H9 (cell line): Measurements from ENCODE around the gene SMARCA1. TPM values are rescaled to one million over a fixed set of nuclear protein-coding genes. Genes with fewer than 3 reads are reported as not detected.

Experiments
- DNase-seq: peaks from one replicate; pipeline ENCODE4 v3.0.0-alpha.2; 2017
- H2AFZ ChIP-seq: one replicate; pipeline ENCODE4 v1.6.1; 2013; ENCODE audit warnings: mild to moderate bottlenecking, low read length, control low read depth, moderate library complexity
- H2AK5ac ChIP-seq: 2 replicates; pipeline ENCODE4 v1.6.1; 2013; ENCODE audit warnings: low read length, control low read depth, mixed read lengths; ENCODE audit not compliant: insufficient read length
- H2BK120ac ChIP-seq: one replicate; pipeline ENCODE4 v1.6.1; 2013; ENCODE audit warnings: low read depth, mild to moderate bottlenecking, low read length, control low read depth, inconsistent platforms; ENCODE audit not compliant: poor library complexity, severe bottlenecking
- H2BK12ac ChIP-seq: 2 replicates; pipeline ENCODE4 v1.6.1; 2013; ENCODE audit warnings: low read length, control low read depth, mixed read lengths, low read depth; ENCODE audit not compliant: insufficient read length
- H2BK15ac ChIP-seq: 2 replicates; pipeline ENCODE4 v1.6.1; 2013; ENCODE audit warnings: low read depth, low read length, control low read depth
- H2BK20ac ChIP-seq: one replicate; pipeline ENCODE4 v1.6.1; 2013; ENCODE audit warnings: low read depth, mild to moderate bottlenecking, low read length, control low read depth, inconsistent platforms; ENCODE audit not compliant: poor library complexity, severe bottlenecking
- H2BK5ac ChIP-seq: 2 replicates; pipeline ENCODE4 v1.6.1; 2013; ENCODE audit warnings: low read length, control low read depth, mixed read lengths; ENCODE audit not compliant: insufficient read length
- H3K14ac ChIP-seq: 2 replicates; pipeline ENCODE4 v1.6.1; 2013; ENCODE audit warnings: low read length, control low read depth; ENCODE audit not compliant: insufficient read depth
- H3K18ac ChIP-seq: 2 replicates; pipeline ENCODE4 v1.6.1; 2013; ENCODE audit warnings: low read depth, mild to moderate bottlenecking, mixed read lengths, low read length, control low read depth; ENCODE audit not compliant: insufficient read length
- H3K23ac ChIP-seq: 2 replicates; pipeline ENCODE4 v1.6.1; 2013; ENCODE audit warnings: low read length, control low read depth, mixed read lengths, low read depth; ENCODE audit not compliant: insufficient read length
- H3K23me2 ChIP-seq: 2 replicates; pipeline ENCODE4 v1.6.1; 2013; ENCODE audit warnings: low read depth, mild to moderate bottlenecking, mixed read lengths, low read length, control low read depth; ENCODE audit not compliant: insufficient read length, poor library complexity, severe bottlenecking
- H3K27ac ChIP-seq: 2 replicates; pipeline ENCODE4 v1.5.1; 2013; ENCODE audit warnings: low read length, control low read depth, mixed read lengths, low read depth; ENCODE audit not compliant: insufficient read length
- H3K27me3 ChIP-seq: 2 replicates; pipeline ENCODE4 v1.6.1; 2013; ENCODE audit warnings: low read length, control low read depth, inconsistent platforms; ENCODE audit not compliant: insufficient read depth
- H3K4ac ChIP-seq: 2 replicates; pipeline ENCODE4 v1.6.1; 2013; ENCODE audit warnings: low read depth, mild to moderate bottlenecking, control low read depth, inconsistent platforms, low read length, moderate library complexity
- H3K4me1 ChIP-seq: 2 replicates; pipeline ENCODE4 v1.6.1; 2013; ENCODE audit warnings: low read length, control low read depth, inconsistent platforms; ENCODE audit not compliant: insufficient read depth
- H3K4me2 ChIP-seq: 2 replicates; pipeline ENCODE4 v1.6.1; 2013; ENCODE audit warnings: low read length, control low read depth, mixed read lengths; ENCODE audit not compliant: insufficient read length, insufficient read depth
- H3K56ac ChIP-seq: 2 replicates; pipeline ENCODE4 v1.6.1; 2013; ENCODE audit warnings: low read depth, mild to moderate bottlenecking, mixed read lengths, low read length, control low read depth; ENCODE audit not compliant: insufficient read length
- H3K79me1 ChIP-seq: 2 replicates; pipeline ENCODE4 v1.6.1; 2013; ENCODE audit warnings: low read depth, mild to moderate bottlenecking, moderate library complexity, low read length, control low read depth, inconsistent platforms; ENCODE audit not compliant: insufficient read depth, poor library complexity, severe bottlenecking
- H3K79me2 ChIP-seq: 2 replicates; pipeline ENCODE4 v1.6.1; 2013; ENCODE audit warnings: low read length, control low read depth, inconsistent platforms; ENCODE audit not compliant: insufficient read depth
- H3K9ac ChIP-seq: 2 replicates; pipeline ENCODE4 v1.6.1; 2013; ENCODE audit warnings: low read length, control low read depth, mixed read lengths; ENCODE audit not compliant: insufficient read length; ENCODE audit errors: extremely low read depth
- H3K9me3 ChIP-seq: one replicate; pipeline ENCODE4 v1.6.1; 2013; ENCODE audit warnings: low read depth, low read length, inconsistent platforms; ENCODE audit not compliant: control insufficient read depth
- H3T11ph ChIP-seq: one replicate; pipeline ENCODE4 v1.6.1; 2013; ENCODE audit warnings: mild to moderate bottlenecking, low read length, control low read depth, inconsistent platforms
- H4K20me1 ChIP-seq: one replicate; pipeline ENCODE4 v1.6.1; 2013; ENCODE audit not compliant: control insufficient read depth, insufficient read length, insufficient read depth
- H4K5ac ChIP-seq: 2 replicates; pipeline ENCODE4 v1.6.1; 2013; ENCODE audit warnings: low read depth, mild to moderate bottlenecking, mixed read lengths, low read length, control low read depth; ENCODE audit not compliant: insufficient read length
- H4K8ac ChIP-seq: replicated peaks from 2 replicates; pipeline ENCODE4 v1.6.1; 2013; ENCODE audit warnings: low read length, control low read depth, mixed read lengths, low read depth; ENCODE audit not compliant: insufficient read length
- H4K91ac ChIP-seq: 2 replicates; pipeline ENCODE4 v1.6.1; 2013; ENCODE audit warnings: low read depth, mild to moderate bottlenecking, moderate library complexity, mixed read lengths, low read length, control low read depth; ENCODE audit not compliant: insufficient read length
- H3K27ac Mint-ChIP-seq, 3 experiments: 2 replicates in 2 of 3; 3 replicates in 1 of 3; pipeline ENCODE4 v1.8.0; 2020 to 2021; ENCODE audit warnings: mixed read lengths in 3 of 3, mild to moderate bottlenecking in 1 of 3, moderate library complexity in 1 of 3
- H3K27me3 Mint-ChIP-seq: 2 replicates; pipeline ENCODE4 v1.8.0; 2021; ENCODE audit warnings: low read depth, mild to moderate bottlenecking, moderate library complexity, mixed read lengths
- H3K36me3 Mint-ChIP-seq, 3 experiments: 2 replicates in 2 of 3; 3 replicates in 1 of 3; pipeline ENCODE4 v1.8.0; 2020 to 2021; ENCODE audit warnings: low read depth in 3 of 3, mixed read lengths in 3 of 3; ENCODE audit not compliant: insufficient read depth in 1 of 3
- H3K4me1 Mint-ChIP-seq, 2 experiments: 2 replicates each; pipeline ENCODE4 v1.8.0; 2020; ENCODE audit warnings: mixed read lengths in 2 of 2
- H3K4me3 Mint-ChIP-seq, 2 experiments: 2 replicates in 1 of 2; 3 replicates in 1 of 2; pipeline ENCODE4 v1.8.0; 2020 to 2021; ENCODE audit warnings: mild to moderate bottlenecking in 2 of 2, mixed read lengths in 2 of 2, moderate library complexity in 1 of 2
- H3K9me3 Mint-ChIP-seq, 2 experiments: 2 replicates in 1 of 2; 3 replicates in 1 of 2; pipeline ENCODE4 v1.8.0; 2020; ENCODE audit warnings: mild to moderate bottlenecking in 2 of 2, mixed read lengths in 2 of 2, moderate library complexity in 1 of 2
- WGBS: extraction: QIAGEN DNeasy Blood & Tissue Kit; methylation state at CpG from one replicate; pipeline ENCODE4 v1.1.7; 2013; ENCODE audit warnings: missing lambda C conversion rate, low lambda C conversion rate, mixed read lengths; ENCODE audit not compliant: insufficient read length; ENCODE audit errors: extremely low coverage; 5-methylcytosine and 5-hydroxymethylcytosine counted together
- total RNA-seq: library from RNA; stranded (reverse); gene quantifications from 2 replicates; pipeline ENCODE4 v1.2.1, GENCODE V29; 2021
- TF ChIP-seq, protein P1 (sequence below): fragments of 200-600 bp; sonication (generic); conservative IDR thresholded peaks from 3 replicates; pipeline ENCODE4 v1.8.0; 2021; ENCODE audit warnings: antibody characterized with exemption, mild to moderate bottlenecking

SMARCA1 gene
- total RNA-seq, 1 experiment from 2014 or later = 105 TPM

DNA sequence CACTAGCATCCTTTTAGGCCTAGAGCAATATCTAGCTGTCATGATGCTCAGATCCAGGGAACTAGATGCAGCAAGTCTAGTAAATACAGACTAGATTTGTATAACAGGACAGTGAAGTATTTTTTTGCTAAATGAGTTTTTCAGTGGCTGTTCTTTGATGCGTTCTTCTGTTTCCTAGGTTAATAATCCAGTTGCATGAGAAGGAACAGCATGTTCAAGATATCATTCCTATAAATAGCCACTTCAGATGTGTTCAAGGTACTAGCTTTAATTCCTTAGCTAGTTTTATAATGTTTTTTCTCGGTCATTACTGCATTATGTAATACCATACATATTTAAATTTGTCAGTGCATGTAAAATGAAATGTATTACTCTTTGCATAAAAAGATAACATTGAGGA is 21.5 kb upstream of the SMARCA1 start:
- Mint-ChIP-seq H3K4me3 (no peak overlapping the region), H3K27ac (no peak overlapping the region), H3K9me3 (no peaks in the 10 kb centered on the region), H3K36me3 (peaks cover 11 to 37% (median 36%) of the 10 kb centered on the region in 3 experiments; a peak in 6 of 7 replicates), H3K4me1 (peaks cover 9 to 10% of the 10 kb centered on the region in 2 experiments), H3K27me3 (no peaks in the 10 kb centered on the region)
- H2AFZ ChIP-seq = no peak overlapping the region
- H3K9me3 ChIP-seq = no peaks in the 10 kb centered on the region
- no peak overlapping the region for H3K4me2 ChIP-seq
- no peak overlapping the region for H2BK12ac ChIP-seq
- no peaks in the 10 kb centered on the region for H3K27me3 ChIP-seq
- H3K27ac ChIP-seq = no peak overlapping the region
- no CpG with 5 or more reads among the region's 2 CpGs for WGBS
- no peak overlapping the region for H3K4ac ChIP-seq
- no peak overlapping the region for H2BK20ac ChIP-seq
- H4K91ac ChIP-seq = no peak overlapping the region
- no peak for DNase-seq
- TF ChIP-seq, protein P1, sequence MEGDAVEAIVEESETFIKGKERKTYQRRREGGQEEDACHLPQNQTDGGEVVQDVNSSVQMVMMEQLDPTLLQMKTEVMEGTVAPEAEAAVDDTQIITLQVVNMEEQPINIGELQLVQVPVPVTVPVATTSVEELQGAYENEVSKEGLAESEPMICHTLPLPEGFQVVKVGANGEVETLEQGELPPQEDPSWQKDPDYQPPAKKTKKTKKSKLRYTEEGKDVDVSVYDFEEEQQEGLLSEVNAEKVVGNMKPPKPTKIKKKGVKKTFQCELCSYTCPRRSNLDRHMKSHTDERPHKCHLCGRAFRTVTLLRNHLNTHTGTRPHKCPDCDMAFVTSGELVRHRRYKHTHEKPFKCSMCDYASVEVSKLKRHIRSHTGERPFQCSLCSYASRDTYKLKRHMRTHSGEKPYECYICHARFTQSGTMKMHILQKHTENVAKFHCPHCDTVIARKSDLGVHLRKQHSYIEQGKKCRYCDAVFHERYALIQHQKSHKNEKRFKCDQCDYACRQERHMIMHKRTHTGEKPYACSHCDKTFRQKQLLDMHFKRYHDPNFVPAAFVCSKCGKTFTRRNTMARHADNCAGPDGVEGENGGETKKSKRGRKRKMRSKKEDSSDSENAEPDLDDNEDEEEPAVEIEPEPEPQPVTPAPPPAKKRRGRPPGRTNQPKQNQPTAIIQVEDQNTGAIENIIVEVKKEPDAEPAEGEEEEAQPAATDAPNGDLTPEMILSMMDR = no peak
- H3K23me2 ChIP-seq = peaks cover 5% of the 10 kb centered on the region
- H4K20me1 ChIP-seq = no peaks in the 10 kb centered on the region
- H2BK120ac ChIP-seq = no peak overlapping the region
- H4K8ac ChIP-seq = no peak overlapping the region
- no peak overlapping the region for H3K56ac ChIP-seq
- no peak overlapping the region for H3K18ac ChIP-seq
- no peak overlapping the region for H3K14ac ChIP-seq
- no peak overlapping the region for H3K23ac ChIP-seq
- no peak overlapping the region for H4K5ac ChIP-seq
- H3K9ac ChIP-seq = no peak overlapping the region
- H2AK5ac ChIP-seq = no peak overlapping the region
- H3K79me2 ChIP-seq = no peaks in the 10 kb centered on the region; the same call in 1 of the 2 replicates
- no peak overlapping the region for H3T11ph ChIP-seq
- no peak overlapping the region for H2BK5ac ChIP-seq
- H3K4me1 ChIP-seq = no peaks in the 10 kb centered on the region; the same call in 1 of the 2 replicates
- no peaks in the 10 kb centered on the region for H3K79me1 ChIP-seq
- H2BK15ac ChIP-seq = no peak overlapping the region
